Hindlimb muscle (tissue), 1 donor: Measurements from ENCODE around the gene ABCF1. TPM values are rescaled to one million over a fixed set of nuclear protein-coding genes. Genes with fewer than 3 reads are reported as not detected.

ENCODE experiments used
- DNase-seq: peaks from one replicate; pipeline ENCODE4 v3.0.0-alpha.2; 2013
- polyA plus RNA-seq: library from polyadenylated mRNA; unstranded; fragments of 120-200 nt; gene quantifications from one replicate; pipeline ENCODE4 v1.2.1, GENCODE V29; 2013; ENCODE audit not compliant: insufficient read length

ABCF1 gene
- polyA plus RNA-seq, 1 donor: 54.8 TPM

- DNase-seq: no peak
Observed at GRCh38 chr6:30560930-30561329, 10.3 kb upstream of the ABCF1 start.

DNA sequence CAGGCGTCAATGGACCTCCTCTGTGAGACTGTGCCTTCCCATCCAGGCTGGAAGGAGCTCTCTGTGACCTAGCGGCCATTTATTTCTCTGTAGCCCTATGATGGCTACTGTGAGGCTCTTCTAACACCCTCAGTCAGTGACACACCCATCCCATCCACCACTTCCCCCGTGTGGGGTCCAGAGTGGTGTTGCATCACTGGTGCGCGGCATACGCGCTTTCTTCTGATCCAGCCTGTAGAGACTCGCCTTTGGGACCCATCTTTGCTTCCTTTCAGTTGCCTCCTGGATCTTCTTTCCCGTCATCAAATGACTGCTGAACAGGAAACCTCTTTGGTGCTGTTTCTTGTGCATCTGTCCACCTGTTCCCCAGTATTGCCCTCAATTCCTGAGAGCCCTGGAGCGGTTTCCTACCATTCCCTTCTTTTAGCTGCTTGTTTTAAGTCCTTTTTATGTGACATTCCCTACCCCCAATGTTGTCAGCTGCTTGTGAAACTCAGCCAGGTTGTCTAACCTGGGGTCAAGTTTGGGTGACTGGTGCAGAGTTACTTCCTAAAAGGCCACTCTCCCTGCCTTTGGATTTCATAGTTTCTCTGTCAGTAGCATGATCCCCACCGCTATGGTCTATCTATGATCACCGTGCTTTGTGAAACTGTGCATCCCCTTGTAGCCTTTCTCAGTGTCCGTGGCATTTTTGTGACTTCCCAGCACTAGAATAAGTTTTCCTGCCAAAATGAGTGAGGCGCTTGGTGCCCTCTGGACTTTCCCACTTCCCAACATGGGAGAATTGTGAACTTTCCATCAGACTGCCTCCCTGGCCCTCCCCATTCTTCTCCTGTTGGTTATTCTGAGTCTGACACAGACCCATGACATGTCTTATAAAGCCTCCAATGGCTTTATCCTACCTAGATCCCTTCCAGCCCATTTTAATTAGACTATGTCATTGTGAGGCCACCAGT is 8.5 kb upstream of the ABCF1 start:
- no peak for DNase-seq

DNA sequence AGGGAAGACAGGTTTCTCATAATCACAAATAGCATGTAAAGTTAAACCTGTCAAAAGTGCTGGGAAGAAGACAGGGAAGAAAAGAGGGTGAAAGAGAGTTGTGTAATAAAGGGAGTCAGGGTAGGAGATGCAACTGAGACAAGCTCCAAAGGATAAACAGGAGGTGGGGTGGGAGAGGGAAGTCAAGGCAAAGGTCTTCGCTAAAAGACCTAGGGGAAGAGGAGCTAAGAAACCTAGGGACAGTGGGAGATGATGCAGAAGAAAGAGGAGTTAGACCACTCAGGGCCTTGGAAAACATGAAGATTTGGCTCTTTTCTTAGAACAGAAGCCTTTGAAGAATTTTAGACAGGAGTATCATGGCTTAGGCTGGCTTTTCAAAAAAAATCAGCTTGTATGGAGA is 7.1 kb upstream of the ABCF1 start:
- DNase-seq: no peak

GRCh38 chr6:30565772-30566171 is 5.5 kb upstream of the ABCF1 start:
- no peak for DNase-seq

DNA sequence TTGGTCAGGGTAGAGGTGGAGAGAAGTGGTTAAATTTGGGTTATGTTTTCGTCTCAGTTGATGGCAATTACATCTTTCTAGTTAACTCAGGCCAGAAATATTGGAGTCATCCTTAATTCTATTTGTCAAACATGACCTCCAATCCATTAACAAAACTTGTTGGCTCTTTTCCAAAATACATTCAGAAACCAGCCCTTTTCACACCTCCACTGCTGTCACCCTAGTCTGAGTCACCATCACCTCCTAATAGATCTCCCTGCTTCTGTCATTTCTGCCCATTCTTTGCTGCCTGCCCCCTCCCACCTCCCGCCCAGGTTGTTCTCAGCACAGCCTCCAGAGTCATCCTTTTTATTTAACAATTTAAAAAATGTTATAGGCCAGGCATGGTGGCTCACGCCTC is 3.0 kb upstream of the ABCF1 start:
- no peak for DNase-seq

GRCh38 chr6:30570263-30570662 is 979 bp upstream of the ABCF1 start:
- no peak for DNase-seq

DNA sequence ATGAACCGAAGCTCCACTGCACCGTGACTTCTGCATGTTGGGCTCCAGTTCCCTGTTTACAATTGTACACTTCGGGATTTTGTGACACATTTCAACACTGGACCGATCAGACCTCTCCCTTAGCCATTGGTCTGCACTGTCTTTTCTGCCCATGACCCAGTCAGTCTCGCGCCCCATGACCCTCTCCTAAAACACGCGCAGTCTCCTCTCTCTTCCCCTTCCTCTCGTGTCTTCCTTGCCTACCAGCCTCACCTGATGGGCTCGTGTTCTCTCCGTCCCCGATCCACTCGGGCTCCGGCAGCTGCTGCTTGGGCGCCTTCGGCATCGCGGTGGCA is 535 bp upstream of the ABCF1 start:
- DNase-seq: no peak

DNA sequence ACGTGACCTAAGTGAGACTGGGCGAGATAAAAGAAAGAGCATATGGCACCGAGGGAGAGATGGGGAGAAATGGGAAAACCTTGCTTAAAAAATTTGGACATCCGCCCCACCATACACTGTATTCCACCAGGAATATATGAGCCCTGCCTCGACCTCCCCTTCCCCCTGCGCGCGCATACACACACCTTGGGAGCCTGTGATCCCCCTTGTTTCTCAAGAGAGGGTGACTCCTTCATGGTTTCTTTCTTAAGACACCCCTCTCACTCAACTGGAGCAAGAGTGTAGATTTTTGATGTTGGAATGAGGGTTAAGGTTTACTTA is 480 bp downstream of the ABCF1 start:
- DNase-seq: no peak

DNA sequence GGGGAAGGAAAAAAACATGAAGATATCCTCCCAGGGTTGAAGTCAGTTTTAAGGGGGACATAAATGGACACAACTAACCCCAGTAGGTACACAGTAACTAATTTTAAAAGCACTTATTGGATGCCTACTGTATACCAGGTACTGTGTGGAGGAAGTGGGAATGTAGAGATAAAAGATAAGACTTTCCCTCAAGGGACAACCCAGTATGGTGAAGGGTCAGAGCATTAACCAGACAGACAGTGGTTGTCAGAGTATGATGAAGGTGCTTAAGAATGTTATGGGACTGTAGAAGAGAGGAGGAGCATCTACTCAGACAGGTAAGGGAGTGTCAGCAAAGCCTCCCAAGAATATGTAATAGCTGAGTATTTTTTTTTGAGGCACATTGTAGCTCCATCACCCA is 906 bp downstream of the ABCF1 start:
- no peak for DNase-seq

- DNase-seq: no peak
Observed at GRCh38 chr6:30573113-30573512, 1.9 kb downstream of the ABCF1 start.

GRCh38 chr6:30578051-30578450 is 6.8 kb downstream of the ABCF1 start:
- no peak for DNase-seq

GRCh38 chr6:30583921-30584320 is 12.7 kb downstream of the ABCF1 start:
- DNase-seq: no peak

DNA sequence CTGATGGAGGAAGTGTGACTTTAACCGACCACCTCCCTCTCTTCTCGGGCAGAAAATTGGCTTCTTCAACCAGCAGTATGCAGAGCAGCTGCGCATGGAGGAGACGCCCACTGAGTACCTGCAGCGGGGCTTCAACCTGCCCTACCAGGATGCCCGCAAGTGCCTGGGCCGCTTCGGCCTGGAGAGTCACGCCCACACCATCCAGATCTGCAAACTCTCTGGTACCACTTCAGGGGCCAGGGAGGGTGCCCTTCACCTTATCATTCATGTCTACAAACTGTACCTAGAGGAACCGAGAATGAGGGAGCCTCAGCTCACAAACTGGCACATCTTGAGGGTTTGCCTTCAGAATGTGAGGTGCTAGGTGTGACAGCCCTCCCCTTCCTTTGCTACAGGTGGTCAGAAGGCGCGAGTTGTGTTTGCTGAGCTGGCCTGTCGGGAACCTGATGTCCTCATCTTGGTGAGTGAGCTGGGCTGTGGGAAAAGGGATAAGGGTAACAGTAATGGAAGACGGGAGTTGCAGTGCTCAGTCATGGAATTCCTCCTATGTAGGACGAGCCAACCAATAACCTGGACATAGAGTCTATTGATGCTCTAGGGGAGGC is 18.6 kb downstream of the ABCF1 start:
- DNase-seq: no peak

DNA sequence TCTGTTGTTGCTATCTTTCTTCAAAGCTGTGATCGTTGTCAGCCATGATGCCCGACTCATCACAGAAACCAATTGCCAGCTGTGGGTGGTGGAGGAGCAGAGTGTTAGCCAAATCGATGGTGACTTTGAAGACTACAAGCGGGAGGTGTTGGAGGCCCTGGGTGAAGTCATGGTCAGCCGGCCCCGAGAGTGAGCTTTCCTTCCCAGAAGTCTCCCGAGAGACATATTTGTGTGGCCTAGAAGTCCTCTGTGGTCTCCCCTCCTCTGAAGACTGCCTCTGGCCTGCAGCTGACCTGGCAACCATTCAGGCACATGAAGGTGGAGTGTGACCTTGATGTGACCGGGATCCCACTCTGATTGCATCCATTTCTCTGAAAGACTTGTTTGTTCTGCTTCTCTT is 19.3 kb downstream of the ABCF1 start:
- no peak for DNase-seq

DNA sequence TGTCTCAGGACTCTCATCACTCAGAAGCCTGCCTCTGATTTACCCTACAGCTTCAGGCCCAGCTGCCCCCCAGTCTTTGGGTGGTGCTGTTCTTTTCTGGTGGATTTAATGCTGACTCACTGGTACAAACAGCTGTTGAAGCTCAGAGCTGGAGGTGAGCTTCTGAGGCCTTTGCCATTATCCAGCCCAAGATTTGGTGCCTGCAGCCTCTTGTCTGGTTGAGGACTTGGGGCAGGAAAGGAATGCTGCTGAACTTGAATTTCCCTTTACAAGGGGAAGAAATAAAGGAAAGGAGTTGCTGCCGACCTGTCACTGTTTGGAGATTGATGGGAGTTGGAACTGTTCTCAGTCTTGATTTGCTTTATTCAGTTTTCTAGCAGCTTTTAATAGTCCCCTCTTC is 19.8 kb downstream of the ABCF1 start:
- DNase-seq: no peak

DNA sequence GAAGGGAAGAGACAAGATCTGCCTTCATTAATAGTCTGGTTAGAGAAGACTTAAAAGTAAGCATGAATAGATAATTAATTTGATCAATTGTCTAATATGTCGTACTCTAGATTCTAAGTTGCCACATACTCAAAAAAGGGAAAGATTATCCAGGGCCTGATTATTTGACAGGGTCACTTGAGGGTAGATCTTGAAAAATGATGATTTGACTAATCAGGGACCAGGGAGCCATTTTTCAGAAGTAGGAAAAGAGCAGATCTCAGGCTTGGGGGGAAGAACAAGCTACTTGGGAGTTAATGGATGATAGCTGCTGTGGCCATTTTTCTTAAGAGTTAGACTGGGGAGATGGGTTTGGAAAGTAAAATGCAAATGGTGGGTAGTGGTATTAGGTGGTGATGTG is 21.0 kb downstream of the ABCF1 start:
- DNase-seq: no peak

- DNase-seq: peak; percentile 58
Observed at GRCh38 chr6:30597315-30598144, 26.3 kb downstream of the ABCF1 start.

- no peak for DNase-seq
Observed at GRCh38 chr6:30598912-30599624, 27.8 kb downstream of the ABCF1 start.

DNA sequence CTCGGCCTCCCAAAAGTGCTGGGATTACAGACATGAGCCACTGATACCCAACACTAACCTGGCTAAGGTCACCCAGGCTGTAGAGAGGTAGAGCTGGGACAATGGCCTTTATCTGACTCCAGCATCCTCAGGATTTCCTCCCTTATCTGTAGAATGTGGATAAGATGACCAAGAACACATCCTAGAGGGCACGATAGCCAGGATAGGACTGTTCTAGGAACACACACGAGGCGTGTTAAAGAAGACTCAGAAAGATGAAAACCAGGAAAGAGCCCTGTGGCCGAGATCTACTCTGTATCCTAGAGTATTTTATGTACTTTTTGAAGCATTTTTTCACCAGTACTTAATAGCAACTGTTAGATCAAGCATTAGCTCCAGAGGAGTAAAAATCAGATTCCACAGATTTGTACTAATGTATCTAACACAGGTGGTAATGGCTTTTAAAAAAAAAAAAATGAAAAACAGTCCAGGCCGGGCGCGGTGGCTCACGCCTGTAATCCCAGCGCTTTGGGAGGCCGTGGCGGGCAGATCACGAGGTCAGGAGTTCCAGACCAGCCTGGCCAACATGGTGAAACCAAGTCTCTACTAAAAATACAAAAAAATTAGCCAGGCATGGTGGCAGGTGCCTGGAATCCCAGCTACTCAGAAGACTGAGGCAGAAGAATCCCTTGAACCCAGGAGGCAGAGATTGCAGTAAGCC is 28.5 kb downstream of the ABCF1 start:
- DNase-seq: no peak

DNA sequence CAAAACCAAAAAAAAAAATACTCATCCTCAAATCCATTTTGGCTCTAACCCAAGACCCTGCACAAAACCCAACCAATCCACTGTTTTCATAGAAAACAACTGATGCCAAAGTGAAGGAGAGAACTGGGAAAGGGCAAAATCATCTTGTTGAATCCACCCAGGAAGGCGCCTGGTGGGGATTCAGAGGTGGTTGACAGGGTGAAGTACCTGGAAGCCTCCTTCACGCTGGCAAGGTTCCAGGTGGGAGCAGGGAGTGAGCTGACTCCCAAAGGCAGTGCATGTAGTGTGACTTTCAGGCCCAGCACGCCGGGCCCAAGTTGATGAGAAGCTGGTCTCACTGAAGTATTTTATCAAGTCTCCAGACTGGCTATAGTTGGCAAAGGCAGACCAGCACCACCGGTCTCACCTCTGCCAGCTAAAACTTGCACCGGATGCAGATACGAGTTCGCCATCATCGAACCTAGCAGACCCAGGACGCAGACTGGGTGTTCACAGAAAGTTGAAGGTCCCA is 29.3 kb downstream of the ABCF1 start:
- no peak for DNase-seq

DNA sequence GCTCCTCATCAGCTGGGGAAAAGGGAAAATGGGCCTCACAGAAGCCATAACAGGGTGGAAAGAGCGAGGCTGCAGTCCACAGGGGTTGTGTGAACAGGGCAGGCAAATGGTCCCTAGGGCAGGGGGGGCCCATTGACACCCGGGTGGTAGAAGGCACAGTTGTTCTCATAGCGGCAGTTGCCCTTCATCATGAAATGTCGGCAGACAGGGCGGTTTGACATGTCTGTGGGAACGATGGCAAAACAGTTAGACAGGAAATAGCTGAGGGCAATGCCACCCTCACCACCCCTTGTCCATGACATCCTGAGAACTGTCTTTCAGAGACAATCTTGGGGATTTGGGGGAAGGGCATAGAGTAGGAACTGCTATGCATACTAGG is 30.2 kb downstream of the ABCF1 start:
- DNase-seq: no peak
